OCI-LY7 (cell line): ENCODE data around the gene PCGF3.

Source experiments
- EZH2phosphoT487 ChIP-seq: fragments of 200-600 bp; sonication (generic); IDR thresholded peaks from 2 replicates; pipeline ENCODE4 v1.6.1; 2018; ENCODE audit warnings: low read depth, borderline replicate concordance, mild to moderate bottlenecking, mixed run types, antibody characterized with exemption, low read length, moderate library complexity, mixed read lengths
- TF ChIP-seq, protein P1 (sequence below): fragments of 200-600 bp; sonication (generic); conservative IDR thresholded peaks from 2 replicates; pipeline ENCODE4 v1.5.1; 2014; ENCODE audit warnings: mild to moderate bottlenecking, antibody characterized with exemption, low read length, moderate library complexity, mixed read lengths

DNA sequence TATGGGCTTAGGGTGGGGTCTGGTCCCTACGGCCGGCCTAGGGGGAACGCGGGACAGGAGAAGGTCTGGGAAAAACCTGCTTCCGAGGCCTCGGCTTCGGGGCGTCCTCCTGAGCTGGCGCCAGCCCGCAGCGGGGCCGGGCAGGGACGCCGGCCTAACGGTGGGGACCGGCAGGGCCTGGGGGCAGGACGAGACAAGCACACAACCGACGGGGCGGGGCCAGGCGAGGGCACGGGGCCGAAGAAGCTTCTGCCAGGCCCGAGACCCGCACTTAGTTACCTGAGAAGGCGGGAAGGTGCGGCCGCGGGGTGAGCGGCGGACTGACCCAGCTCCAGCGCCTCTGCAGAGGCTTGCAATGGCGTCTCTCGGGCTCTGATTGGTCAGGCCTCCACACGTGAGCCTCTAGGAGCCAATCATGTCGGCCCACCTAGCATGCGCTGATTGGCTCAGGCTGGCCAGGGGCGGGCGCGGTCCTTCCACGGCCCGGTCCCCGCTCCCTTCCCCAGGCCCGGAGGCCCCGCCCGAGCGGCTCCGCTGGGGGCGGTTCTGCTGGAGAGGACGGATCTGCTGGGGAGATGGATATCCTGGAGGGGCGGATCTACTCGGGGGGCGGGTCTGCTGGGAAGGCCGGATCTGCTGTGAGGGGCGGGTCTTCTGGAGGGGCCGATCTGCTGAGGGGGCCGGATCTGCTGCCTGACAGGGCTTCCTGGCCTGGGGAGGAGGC lies 76.0 kb downstream of the PCGF3 start:
- TF ChIP-seq, protein P1, sequence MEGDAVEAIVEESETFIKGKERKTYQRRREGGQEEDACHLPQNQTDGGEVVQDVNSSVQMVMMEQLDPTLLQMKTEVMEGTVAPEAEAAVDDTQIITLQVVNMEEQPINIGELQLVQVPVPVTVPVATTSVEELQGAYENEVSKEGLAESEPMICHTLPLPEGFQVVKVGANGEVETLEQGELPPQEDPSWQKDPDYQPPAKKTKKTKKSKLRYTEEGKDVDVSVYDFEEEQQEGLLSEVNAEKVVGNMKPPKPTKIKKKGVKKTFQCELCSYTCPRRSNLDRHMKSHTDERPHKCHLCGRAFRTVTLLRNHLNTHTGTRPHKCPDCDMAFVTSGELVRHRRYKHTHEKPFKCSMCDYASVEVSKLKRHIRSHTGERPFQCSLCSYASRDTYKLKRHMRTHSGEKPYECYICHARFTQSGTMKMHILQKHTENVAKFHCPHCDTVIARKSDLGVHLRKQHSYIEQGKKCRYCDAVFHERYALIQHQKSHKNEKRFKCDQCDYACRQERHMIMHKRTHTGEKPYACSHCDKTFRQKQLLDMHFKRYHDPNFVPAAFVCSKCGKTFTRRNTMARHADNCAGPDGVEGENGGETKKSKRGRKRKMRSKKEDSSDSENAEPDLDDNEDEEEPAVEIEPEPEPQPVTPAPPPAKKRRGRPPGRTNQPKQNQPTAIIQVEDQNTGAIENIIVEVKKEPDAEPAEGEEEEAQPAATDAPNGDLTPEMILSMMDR = no peak
- no peak for TF ChIP-seq EZH2phosphoT487
